Transverse colon (tissue), 3 donors: Measurements from ENCODE around the gene FSD1.

ENCODE experiments used
- CTCF ChIP-seq, 5 experiments: fragments of 200-600 bp in 3 of 5; fragments of 450-650 bp in 2 of 5; sonication (generic) in 3 of 5; IDR thresholded peaks; 1 replicate in 2 of 5; 2 replicates in 3 of 5; pipeline ENCODE4 v1.5.1; 2016 to 2017; ENCODE audit warnings: antibody characterized with exemption in 5 of 5, inconsistent platforms in 3 of 5, mild to moderate bottlenecking in 2 of 5, moderate library complexity in 1 of 5
- EP300 ChIP-seq: sonication (generic); formaldehyde crosslinking; IDR thresholded peaks from one replicate; pipeline ENCODE4 v1.6.1; 2017; ENCODE audit warnings: antibody characterized with exemption, low read depth
- POLR2A ChIP-seq: fragments of 450-650 bp; IDR thresholded peaks from one replicate; pipeline ENCODE4 v1.6.1; 2016; ENCODE audit warnings: antibody characterized with exemption, mild to moderate bottlenecking, moderate library complexity

- TF ChIP-seq CTCF (IDR thresholded peaks at IDR 0.05) (no peak), EP300 (no peak), POLR2A (no peak)
These were observed 2.2 kb upstream of the FSD1 start, which contains the start of gene TMIGD2 for GRCh38 chr19:4302243-4302640.
